GM12878 (cell line): ENCODE data around the gene VCAN.

Experiments used
- CUX1 ChIP-seq: IDR thresholded peaks from 2 replicates; pipeline ENCODE4 v1.6.1; 2012; ENCODE audit warnings: improper control_type of control experiment, low read depth, low read length; ENCODE audit not compliant: insufficient replicate concordance
- FOS ChIP-seq: IDR thresholded peaks from 3 replicates; pipeline ENCODE4 v1.6.1; 2011; ENCODE audit warnings: borderline replicate concordance; ENCODE audit not compliant: insufficient read length; ENCODE audit errors: extremely low read depth
- MTA2 ChIP-seq: fragments of 450-650 bp; IDR thresholded peaks from 2 replicates; pipeline ENCODE4 v1.6.1; 2016; ENCODE audit warnings: low read depth, mild to moderate bottlenecking, moderate library complexity
- MXI1 ChIP-seq: fragments of 150-350 bp; IDR thresholded peaks from 2 replicates; pipeline ENCODE4 v1.6.1; 2011; ENCODE audit warnings: low read depth, mild to moderate bottlenecking, inconsistent platforms, low read length, improper control_type of control experiment
- NFXL1 ChIP-seq: fragments of 450-650 bp; IDR thresholded peaks from 2 replicates; pipeline ENCODE4 v1.6.1; 2017; ENCODE audit warnings: antibody characterized with exemption, mild to moderate bottlenecking, borderline replicate concordance
- POLR2A ChIP-seq: IDR thresholded peaks from 2 replicates; pipeline ENCODE4 v1.6.1; 2011; ENCODE audit warnings: low read depth, mild to moderate bottlenecking, low read length
- RAD21 ChIP-seq: IDR thresholded peaks from 2 replicates; pipeline ENCODE4 v1.6.1; 2011; ENCODE audit warnings: mild to moderate bottlenecking, low read depth, low read length, moderate library complexity; ENCODE audit not compliant: insufficient read depth
- SIX5 ChIP-seq: IDR thresholded peaks from 2 replicates; pipeline ENCODE4 v1.6.1; 2011; ENCODE audit warnings: mild to moderate bottlenecking, low read depth, low read length, moderate library complexity; ENCODE audit not compliant: severe bottlenecking
- TF ChIP-seq, protein P1 (sequence below): IDR thresholded peaks from 2 replicates; pipeline ENCODE4 v1.6.1; 2012; ENCODE audit warnings: mild to moderate bottlenecking, low read depth, low read length
- TF ChIP-seq, protein P2 (sequence below): fragments of 450-650 bp; formaldehyde crosslinking; IDR thresholded peaks from 2 replicates; pipeline ENCODE4 v1.5.0; 2022; ENCODE audit warnings: mild to moderate bottlenecking, missing genetic modification characterization
- TF ChIP-seq, protein P3 (sequence below), 3 experiments: IDR thresholded peaks in 2 of 3; conservative IDR thresholded peaks in 1 of 3; 2 replicates each; pipeline ENCODE4 v1.5.1; 2011; ENCODE audit warnings: low read depth in 3 of 3, low read length in 3 of 3, mild to moderate bottlenecking in 3 of 3, control low read depth in 2 of 3, moderate library complexity in 2 of 3, inconsistent platforms in 1 of 3, mixed read lengths in 1 of 3; ENCODE audit not compliant: control insufficient read depth in 2 of 3, insufficient read depth in 1 of 3; ENCODE audit errors: extremely low read depth in 1 of 3
- TF ChIP-seq, protein P4 (sequence below): fragments of 450-650 bp; IDR thresholded peaks from 2 replicates; pipeline ENCODE4 v1.6.1; 2017; ENCODE audit warnings: mild to moderate bottlenecking, moderate library complexity

DNA sequence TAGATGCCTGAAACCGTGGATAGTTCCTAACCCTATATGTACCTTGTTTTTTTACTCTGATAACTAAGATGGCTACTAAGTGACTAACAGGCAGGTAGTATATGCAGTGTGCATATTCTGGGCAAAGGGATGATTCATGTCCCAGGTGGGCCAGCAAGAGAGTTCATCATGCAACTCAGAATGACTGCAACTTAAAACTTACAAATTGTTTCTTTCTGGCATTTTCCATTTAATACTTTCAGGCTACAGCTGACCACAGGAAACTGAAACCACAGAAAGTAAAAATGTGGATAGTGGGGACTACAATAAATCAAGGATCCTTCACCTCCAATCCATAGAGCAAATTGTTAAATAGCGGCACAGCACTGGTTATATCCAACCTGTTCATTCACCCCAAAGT is 30.7 kb upstream of the VCAN start:
- TF ChIP-seq POLR2A, result no peak
- TF ChIP-seq CUX1, result no peak
- no peak for TF ChIP-seq NFXL1
- TF ChIP-seq, protein P1, sequence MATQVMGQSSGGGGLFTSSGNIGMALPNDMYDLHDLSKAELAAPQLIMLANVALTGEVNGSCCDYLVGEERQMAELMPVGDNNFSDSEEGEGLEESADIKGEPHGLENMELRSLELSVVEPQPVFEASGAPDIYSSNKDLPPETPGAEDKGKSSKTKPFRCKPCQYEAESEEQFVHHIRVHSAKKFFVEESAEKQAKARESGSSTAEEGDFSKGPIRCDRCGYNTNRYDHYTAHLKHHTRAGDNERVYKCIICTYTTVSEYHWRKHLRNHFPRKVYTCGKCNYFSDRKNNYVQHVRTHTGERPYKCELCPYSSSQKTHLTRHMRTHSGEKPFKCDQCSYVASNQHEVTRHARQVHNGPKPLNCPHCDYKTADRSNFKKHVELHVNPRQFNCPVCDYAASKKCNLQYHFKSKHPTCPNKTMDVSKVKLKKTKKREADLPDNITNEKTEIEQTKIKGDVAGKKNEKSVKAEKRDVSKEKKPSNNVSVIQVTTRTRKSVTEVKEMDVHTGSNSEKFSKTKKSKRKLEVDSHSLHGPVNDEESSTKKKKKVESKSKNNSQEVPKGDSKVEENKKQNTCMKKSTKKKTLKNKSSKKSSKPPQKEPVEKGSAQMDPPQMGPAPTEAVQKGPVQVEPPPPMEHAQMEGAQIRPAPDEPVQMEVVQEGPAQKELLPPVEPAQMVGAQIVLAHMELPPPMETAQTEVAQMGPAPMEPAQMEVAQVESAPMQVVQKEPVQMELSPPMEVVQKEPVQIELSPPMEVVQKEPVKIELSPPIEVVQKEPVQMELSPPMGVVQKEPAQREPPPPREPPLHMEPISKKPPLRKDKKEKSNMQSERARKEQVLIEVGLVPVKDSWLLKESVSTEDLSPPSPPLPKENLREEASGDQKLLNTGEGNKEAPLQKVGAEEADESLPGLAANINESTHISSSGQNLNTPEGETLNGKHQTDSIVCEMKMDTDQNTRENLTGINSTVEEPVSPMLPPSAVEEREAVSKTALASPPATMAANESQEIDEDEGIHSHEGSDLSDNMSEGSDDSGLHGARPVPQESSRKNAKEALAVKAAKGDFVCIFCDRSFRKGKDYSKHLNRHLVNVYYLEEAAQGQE, result no peak
- TF ChIP-seq RAD21, result no peak
- no peak for TF ChIP-seq MTA2
- no peak for TF ChIP-seq SIX5
- TF ChIP-seq MXI1, result no peak
- TF ChIP-seq, protein P2, sequence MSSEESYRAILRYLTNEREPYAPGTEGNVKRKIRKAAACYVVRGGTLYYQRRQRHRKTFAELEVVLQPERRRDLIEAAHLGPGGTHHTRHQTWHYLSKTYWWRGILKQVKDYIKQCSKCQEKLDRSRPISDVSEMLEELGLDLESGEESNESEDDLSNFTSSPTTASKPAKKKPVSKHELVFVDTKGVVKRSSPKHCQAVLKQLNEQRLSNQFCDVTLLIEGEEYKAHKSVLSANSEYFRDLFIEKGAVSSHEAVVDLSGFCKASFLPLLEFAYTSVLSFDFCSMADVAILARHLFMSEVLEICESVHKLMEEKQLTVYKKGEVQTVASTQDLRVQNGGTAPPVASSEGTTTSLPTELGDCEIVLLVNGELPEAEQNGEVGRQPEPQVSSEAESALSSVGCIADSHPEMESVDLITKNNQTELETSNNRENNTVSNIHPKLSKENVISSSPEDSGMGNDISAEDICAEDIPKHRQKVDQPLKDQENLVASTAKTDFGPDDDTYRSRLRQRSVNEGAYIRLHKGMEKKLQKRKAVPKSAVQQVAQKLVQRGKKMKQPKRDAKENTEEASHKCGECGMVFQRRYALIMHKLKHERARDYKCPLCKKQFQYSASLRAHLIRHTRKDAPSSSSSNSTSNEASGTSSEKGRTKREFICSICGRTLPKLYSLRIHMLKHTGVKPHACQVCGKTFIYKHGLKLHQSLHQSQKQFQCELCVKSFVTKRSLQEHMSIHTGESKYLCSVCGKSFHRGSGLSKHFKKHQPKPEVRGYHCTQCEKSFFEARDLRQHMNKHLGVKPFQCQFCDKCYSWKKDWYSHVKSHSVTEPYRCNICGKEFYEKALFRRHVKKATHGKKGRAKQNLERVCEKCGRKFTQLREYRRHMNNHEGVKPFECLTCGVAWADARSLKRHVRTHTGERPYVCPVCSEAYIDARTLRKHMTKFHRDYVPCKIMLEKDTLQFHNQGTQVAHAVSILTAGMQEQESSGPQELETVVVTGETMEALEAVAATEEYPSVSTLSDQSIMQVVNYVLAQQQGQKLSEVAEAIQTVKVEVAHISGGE (CRISPR knock-in tag), result no peak
- TF ChIP-seq, protein P3, sequence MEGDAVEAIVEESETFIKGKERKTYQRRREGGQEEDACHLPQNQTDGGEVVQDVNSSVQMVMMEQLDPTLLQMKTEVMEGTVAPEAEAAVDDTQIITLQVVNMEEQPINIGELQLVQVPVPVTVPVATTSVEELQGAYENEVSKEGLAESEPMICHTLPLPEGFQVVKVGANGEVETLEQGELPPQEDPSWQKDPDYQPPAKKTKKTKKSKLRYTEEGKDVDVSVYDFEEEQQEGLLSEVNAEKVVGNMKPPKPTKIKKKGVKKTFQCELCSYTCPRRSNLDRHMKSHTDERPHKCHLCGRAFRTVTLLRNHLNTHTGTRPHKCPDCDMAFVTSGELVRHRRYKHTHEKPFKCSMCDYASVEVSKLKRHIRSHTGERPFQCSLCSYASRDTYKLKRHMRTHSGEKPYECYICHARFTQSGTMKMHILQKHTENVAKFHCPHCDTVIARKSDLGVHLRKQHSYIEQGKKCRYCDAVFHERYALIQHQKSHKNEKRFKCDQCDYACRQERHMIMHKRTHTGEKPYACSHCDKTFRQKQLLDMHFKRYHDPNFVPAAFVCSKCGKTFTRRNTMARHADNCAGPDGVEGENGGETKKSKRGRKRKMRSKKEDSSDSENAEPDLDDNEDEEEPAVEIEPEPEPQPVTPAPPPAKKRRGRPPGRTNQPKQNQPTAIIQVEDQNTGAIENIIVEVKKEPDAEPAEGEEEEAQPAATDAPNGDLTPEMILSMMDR (IDR thresholded peaks at IDR 0.05 in 2 of 3, conservative IDR thresholded peaks at IDR 0.05 in 1 of 3; ENCODE audit: control insufficient read depth in 2 of 3, extremely low read depth in 1 of 3, insufficient read depth in 1 of 3, low read depth in 3 of 3, low read length in 3 of 3), result no peak
- TF ChIP-seq FOS, result no peak
- TF ChIP-seq, protein P4, sequence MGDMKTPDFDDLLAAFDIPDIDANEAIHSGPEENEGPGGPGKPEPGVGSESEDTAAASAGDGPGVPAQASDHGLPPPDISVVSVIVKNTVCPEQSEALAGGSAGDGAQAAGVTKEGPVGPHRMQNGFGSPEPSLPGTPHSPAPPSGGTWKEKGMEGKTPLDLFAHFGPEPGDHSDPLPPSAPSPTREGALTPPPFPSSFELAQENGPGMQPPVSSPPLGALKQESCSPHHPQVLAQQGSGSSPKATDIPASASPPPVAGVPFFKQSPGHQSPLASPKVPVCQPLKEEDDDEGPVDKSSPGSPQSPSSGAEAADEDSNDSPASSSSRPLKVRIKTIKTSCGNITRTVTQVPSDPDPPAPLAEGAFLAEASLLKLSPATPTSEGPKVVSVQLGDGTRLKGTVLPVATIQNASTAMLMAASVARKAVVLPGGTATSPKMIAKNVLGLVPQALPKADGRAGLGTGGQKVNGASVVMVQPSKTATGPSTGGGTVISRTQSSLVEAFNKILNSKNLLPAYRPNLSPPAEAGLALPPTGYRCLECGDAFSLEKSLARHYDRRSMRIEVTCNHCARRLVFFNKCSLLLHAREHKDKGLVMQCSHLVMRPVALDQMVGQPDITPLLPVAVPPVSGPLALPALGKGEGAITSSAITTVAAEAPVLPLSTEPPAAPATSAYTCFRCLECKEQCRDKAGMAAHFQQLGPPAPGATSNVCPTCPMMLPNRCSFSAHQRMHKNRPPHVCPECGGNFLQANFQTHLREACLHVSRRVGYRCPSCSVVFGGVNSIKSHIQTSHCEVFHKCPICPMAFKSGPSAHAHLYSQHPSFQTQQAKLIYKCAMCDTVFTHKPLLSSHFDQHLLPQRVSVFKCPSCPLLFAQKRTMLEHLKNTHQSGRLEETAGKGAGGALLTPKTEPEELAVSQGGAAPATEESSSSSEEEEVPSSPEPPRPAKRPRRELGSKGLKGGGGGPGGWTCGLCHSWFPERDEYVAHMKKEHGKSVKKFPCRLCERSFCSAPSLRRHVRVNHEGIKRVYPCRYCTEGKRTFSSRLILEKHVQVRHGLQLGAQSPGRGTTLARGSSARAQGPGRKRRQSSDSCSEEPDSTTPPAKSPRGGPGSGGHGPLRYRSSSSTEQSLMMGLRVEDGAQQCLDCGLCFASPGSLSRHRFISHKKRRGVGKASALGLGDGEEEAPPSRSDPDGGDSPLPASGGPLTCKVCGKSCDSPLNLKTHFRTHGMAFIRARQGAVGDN, result no peak
